HG02885 (cell line): ENCODE data around the gene STAB1.

Source experiments
- ATAC-seq: cut with Tn5 transposase; IDR thresholded peaks from one replicate; pipeline ENCODE4 v1.9.1; 2021; ENCODE audit warnings: mild to moderate bottlenecking; ENCODE audit not compliant: unreplicated experiment, poor library complexity

The STAB1 gene

GRCh38 chr3:52483577-52484381 is 11.4 kb upstream of the STAB1 start:
- ATAC-seq: no peak

- no peak for ATAC-seq
Measured at GRCh38 chr3:52484680-52485461, 10.3 kb upstream of the STAB1 start.

GRCh38 chr3:52487050-52487787 is 7.9 kb upstream of the STAB1 start:
- ATAC-seq: no peak

- no peak for ATAC-seq
Measured at GRCh38 chr3:52487788-52488691, 7.1 kb upstream of the STAB1 start.

- no peak for ATAC-seq
Measured at GRCh38 chr3:52488746-52489145, 6.4 kb upstream of the STAB1 start.

- no peak for ATAC-seq
Measured at GRCh38 chr3:52489453-52489852, 5.7 kb upstream of the STAB1 start.

GRCh38 chr3:52490035-52490938 is 4.9 kb upstream of the STAB1 start:
- ATAC-seq: no peak

- no peak for ATAC-seq
Measured at GRCh38 chr3:52490939-52491526, 4.1 kb upstream of the STAB1 start.

- no peak for ATAC-seq
Measured at GRCh38 chr3:52492059-52492458, 3.1 kb upstream of the STAB1 start.

- no peak for ATAC-seq
Measured at GRCh38 chr3:52493232-52494017, 1.7 kb upstream of the STAB1 start.

GRCh38 chr3:52494445-52494844 is 693 bp upstream of the STAB1 start:
- no peak for ATAC-seq

- no peak for ATAC-seq
Measured at GRCh38 chr3:52495777-52496602, 852 bp downstream of the STAB1 start.

- ATAC-seq: no peak
Measured at GRCh38 chr3:52498137-52499054, 3.3 kb downstream of the STAB1 start.

- no peak for ATAC-seq
Measured at GRCh38 chr3:52501046-52501445, 5.9 kb downstream of the STAB1 start.

GRCh38 chr3:52502001-52502400 is 6.9 kb downstream of the STAB1 start:
- ATAC-seq: no peak

- ATAC-seq: no peak
Measured at GRCh38 chr3:52502808-52503350, 7.7 kb downstream of the STAB1 start.
